Activated naive CD8-positive, alpha-beta T cell treated with anti-CD3 and anti-CD28 coated beads for 36 hours (primary cell): ENCODE measurements around the gene OR5AK2. TPM values are rescaled to one million over a fixed set of nuclear protein-coding genes. Genes with fewer than 3 reads are reported as not detected.

ENCODE experiments used
- total RNA-seq, 2 experiments: library from RNA; stranded (reverse); gene quantifications; one replicate each; pipeline ENCODE4 v1.2.3, GENCODE V29; 2021

Gene OR5AK2
- total RNA-seq, 2 experiments from 2014 or later, result not detected

Other genes starting within 250 kb of the OR5AK2 start
- gene OR9G4, start 240.2 kb upstream of the OR5AK2 start, total RNA-seq, result not detected
- gene LRRC55, start 193.0 kb downstream of the OR5AK2 start, total RNA-seq, result not detected
- gene APLNR, start 248.3 kb downstream of the OR5AK2 start, total RNA-seq, result not detected